Loucy (cell line): ENCODE data around the gene ASPDH.
A peak's percentile ranks its signal among the peaks of the same experiment; 100 is the strongest.

ENCODE experiments used
- H2AFZ ChIP-seq: fragments of 200-600 bp; sonication (generic); 2 replicates; pipeline ENCODE4 v1.6.0; 2016; ENCODE audit warnings: antibody characterized with exemption, mild to moderate bottlenecking, low read length, moderate library complexity
- H3F3A ChIP-seq: fragments of 200-600 bp; 2 replicates; pipeline ENCODE4 v1.6.0; 2016; ENCODE audit warnings: antibody characterized with exemption, low read depth, mild to moderate bottlenecking
- H3K27me3 ChIP-seq: fragments of 200-600 bp; sonication (generic); 2 replicates; pipeline ENCODE4 v1.6.1; 2014; ENCODE audit warnings: low read length, mild to moderate bottlenecking; ENCODE audit not compliant: insufficient read depth, poor library complexity, severe bottlenecking
- H3K36me3 ChIP-seq: fragments of 200-600 bp; sonication (generic); 2 replicates; pipeline ENCODE4 v1.6.1; 2016; ENCODE audit warnings: low read length; ENCODE audit not compliant: insufficient read depth
- H3K4me1 ChIP-seq: fragments of 200-600 bp; sonication (generic); 2 replicates; pipeline ENCODE4 v1.5.1; 2014; ENCODE audit warnings: low read length, mild to moderate bottlenecking; ENCODE audit not compliant: insufficient read depth, poor library complexity, severe bottlenecking
- H3K4me2 ChIP-seq: fragments of 200-600 bp; sonication (generic); 2 replicates; pipeline ENCODE4 v1.6.0; 2014; ENCODE audit warnings: antibody characterized with exemption, low read length, low read depth, mild to moderate bottlenecking; ENCODE audit not compliant: poor library complexity, severe bottlenecking
- H3K4me3 ChIP-seq: fragments of 200-600 bp; sonication (generic); 2 replicates; pipeline ENCODE4 v1.5.1; 2014; ENCODE audit warnings: low read length, mild to moderate bottlenecking, mixed read lengths; ENCODE audit not compliant: poor library complexity, severe bottlenecking
- H3K79me2 ChIP-seq: fragments of 200-600 bp; sonication (generic); 2 replicates; pipeline ENCODE4 v1.6.1; 2014; ENCODE audit warnings: low read length; ENCODE audit not compliant: insufficient read depth
- H3K9ac ChIP-seq: fragments of 200-600 bp; sonication (generic); 2 replicates; pipeline ENCODE4 v1.6.0; 2014; ENCODE audit warnings: mild to moderate bottlenecking, low read depth, low read length, moderate library complexity; ENCODE audit not compliant: poor library complexity, severe bottlenecking
- H3K9me2 ChIP-seq: fragments of 200-600 bp; sonication (generic); replicated peaks from 2 replicates; pipeline ENCODE4 v1.6.1; 2016; ENCODE audit warnings: low read depth, low read length, mixed read lengths
- H3K9me3 ChIP-seq: fragments of 200-600 bp; sonication (generic); 2 replicates; pipeline ENCODE4 v1.6.1; 2014; ENCODE audit warnings: mild to moderate bottlenecking, antibody characterized with exemption, low read length, low read depth; ENCODE audit not compliant: insufficient read depth
- H4K20me1 ChIP-seq: fragments of 200-600 bp; sonication (generic); 2 replicates; pipeline ENCODE4 v1.6.0; 2014; ENCODE audit warnings: antibody characterized with exemption, low read length, mild to moderate bottlenecking; ENCODE audit not compliant: insufficient read depth, poor library complexity, severe bottlenecking
- EZH2phosphoT487 ChIP-seq: fragments of 200-600 bp; IDR thresholded peaks from 2 replicates; pipeline ENCODE4 v1.6.1; 2018; ENCODE audit warnings: antibody characterized with exemption, mild to moderate bottlenecking, moderate library complexity, borderline replicate concordance
- TF ChIP-seq, protein P1 (sequence below): fragments of 200-600 bp; sonication (generic); conservative IDR thresholded peaks from 2 replicates; pipeline ENCODE4 v1.5.1; 2014; ENCODE audit warnings: mild to moderate bottlenecking, antibody characterized with exemption, low read length

Gene ASPDH

DNA sequence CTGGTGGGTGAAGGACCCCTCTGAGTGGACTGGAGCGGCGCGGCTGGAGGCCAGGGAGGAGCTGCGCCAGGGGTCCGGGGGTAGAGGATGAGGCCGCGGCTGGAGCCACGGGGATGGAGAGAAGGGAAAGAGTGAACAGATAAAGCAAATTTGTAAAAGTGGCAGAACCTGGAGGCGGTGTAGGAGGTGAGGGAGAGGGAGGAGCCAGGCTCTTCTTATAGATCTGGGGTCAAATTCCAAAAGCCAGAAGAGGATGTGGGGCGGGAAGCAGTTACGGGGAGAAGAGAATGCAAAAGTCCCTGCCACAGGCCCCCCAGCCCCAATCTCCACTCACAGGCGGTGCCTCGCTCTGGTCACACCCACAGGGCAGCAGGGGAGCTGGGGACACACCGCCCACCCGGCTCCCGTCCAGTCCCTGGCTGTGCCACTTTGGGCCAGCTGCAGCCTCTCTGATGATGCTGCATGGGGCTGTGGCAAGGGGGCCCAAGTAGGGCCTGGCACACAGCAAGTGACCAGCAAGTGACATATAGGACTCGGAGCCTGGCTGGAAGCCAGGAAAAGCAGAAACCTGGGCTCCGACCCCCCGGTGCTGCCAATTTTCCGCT, 43.4 kb upstream of the ASPDH start:
- H4K20me1 ChIP-seq: no peaks in the 10 kb centered on the region
- no peaks in the 10 kb centered on the region for H3K79me2 ChIP-seq
- peak overlapping the region; percentile 87 for H3K4me2 ChIP-seq
- H2AFZ ChIP-seq: peak overlapping the region; percentile 100
- no peak for TF ChIP-seq EZH2phosphoT487
- TF ChIP-seq, protein P1, sequence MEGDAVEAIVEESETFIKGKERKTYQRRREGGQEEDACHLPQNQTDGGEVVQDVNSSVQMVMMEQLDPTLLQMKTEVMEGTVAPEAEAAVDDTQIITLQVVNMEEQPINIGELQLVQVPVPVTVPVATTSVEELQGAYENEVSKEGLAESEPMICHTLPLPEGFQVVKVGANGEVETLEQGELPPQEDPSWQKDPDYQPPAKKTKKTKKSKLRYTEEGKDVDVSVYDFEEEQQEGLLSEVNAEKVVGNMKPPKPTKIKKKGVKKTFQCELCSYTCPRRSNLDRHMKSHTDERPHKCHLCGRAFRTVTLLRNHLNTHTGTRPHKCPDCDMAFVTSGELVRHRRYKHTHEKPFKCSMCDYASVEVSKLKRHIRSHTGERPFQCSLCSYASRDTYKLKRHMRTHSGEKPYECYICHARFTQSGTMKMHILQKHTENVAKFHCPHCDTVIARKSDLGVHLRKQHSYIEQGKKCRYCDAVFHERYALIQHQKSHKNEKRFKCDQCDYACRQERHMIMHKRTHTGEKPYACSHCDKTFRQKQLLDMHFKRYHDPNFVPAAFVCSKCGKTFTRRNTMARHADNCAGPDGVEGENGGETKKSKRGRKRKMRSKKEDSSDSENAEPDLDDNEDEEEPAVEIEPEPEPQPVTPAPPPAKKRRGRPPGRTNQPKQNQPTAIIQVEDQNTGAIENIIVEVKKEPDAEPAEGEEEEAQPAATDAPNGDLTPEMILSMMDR: no peak
- peak overlapping the region; percentile 84 for H3K4me3 ChIP-seq
- H3K4me1 ChIP-seq: peaks cover 13% of the 10 kb centered on the region
- no peaks in the 10 kb centered on the region for H3K9me2 ChIP-seq
- no peaks in the 10 kb centered on the region for H3K36me3 ChIP-seq
- H3K9ac ChIP-seq: peak overlapping the region; percentile 73
- no peaks in the 10 kb centered on the region for H3K27me3 ChIP-seq
- H3F3A ChIP-seq: no peaks in the 10 kb centered on the region
- no peaks in the 10 kb centered on the region for H3K9me3 ChIP-seq

DNA sequence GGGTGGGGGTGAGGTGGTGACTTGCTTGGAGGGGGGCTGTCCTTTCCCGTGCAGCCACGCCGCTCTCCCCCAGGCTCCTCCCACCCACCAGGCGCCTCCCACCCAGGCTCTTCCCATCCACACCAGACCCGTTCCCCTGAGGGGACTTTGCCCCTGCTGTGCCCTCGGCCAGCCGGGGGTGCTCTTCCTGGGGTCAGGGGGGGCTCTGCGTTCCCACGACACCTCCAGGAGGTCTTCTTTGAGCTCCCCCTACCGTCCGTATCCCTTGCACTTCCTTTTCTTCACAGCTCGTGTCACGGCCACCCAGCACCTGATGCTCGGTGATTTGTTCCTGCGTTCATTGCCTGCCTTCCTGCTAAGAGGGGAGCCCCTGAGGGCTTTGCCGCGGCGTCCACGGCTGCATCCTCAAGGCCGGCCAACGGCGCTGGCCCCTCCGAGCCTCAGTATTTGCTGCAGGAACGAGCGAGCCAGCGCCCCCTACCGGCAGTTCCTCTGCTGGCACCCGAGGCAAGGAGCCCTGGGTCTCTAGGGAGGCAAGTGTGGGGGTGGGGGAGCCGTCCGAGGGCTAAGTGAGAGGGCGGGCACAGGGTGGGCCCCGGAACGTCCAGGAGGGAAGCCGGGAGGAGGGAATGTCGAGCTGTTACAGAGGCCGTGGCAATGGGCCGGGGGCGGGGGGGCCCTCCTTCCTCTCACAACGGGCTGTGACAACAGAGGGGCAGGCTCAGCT, 42.7 kb upstream of the ASPDH start:
- no peaks in the 10 kb centered on the region for H3K36me3 ChIP-seq
- H3K9me3 ChIP-seq: no peaks in the 10 kb centered on the region
- H3K4me2 ChIP-seq: peak overlapping the region; percentile 87
- H2AFZ ChIP-seq: peak overlapping the region; percentile 100
- no peaks in the 10 kb centered on the region for H3K79me2 ChIP-seq
- H3K4me1 ChIP-seq: peaks cover 13% of the 10 kb centered on the region
- no peaks in the 10 kb centered on the region for H3K27me3 ChIP-seq
- no peak for TF ChIP-seq EZH2phosphoT487
- TF ChIP-seq, protein P1: peak; percentile 100
- H3K4me3 ChIP-seq: peak overlapping the region; percentile 84
- no peaks in the 10 kb centered on the region for H3F3A ChIP-seq
- H3K9me2 ChIP-seq: no peaks in the 10 kb centered on the region
- H3K9ac ChIP-seq: peak overlapping the region; percentile 73
- no peaks in the 10 kb centered on the region for H4K20me1 ChIP-seq

DNA sequence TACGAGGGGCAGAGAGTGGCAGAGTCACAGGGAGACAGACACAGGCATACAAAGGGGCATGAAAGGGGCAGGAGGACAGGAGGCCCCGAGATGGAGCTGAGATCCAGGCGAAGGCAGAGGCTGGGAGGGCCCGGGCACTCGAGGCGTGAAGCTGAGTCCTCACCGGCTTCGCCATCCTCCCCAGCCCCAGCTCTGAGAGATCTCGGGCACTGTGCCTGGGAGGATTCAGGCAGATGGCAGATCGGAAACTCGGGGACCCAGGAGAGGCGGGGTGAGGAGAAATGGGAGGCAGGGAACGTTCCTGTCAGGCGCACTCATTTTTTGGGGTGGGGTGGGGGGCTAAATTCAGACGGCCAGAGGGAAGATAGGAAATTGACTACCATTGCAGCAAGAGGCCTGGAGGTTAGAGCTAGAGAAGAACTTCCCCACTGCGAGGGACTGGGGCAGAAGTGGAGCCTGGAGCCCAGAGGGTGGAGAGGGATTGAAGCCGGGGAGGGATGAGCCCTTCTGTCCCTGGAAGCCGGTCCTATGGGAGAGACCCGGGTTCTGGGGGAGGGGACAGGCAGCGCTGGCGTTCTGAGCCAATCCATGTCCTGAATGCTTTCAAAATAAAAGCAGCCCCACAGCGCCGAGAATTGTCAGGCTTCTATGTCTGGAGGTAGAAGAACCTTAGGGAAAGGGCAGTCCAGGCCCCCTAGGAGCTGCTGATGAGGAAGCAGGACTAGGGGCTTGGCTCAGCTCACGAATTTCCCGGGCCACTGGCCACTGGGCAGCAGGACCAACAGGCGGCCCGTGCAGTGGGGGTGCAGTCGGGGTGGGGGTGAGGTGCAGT, 42.0 kb upstream of the ASPDH start:
- Histone ChIP-seq H3K9me2 (no peaks in the 10 kb centered on the region), H3K27me3 (no peaks in the 10 kb centered on the region), H2AFZ (peak overlapping the region; percentile 100), H3F3A (no peaks in the 10 kb centered on the region), H3K4me1 (peaks cover 13% of the 10 kb centered on the region), H3K36me3 (no peaks in the 10 kb centered on the region), H3K9me3 (no peaks in the 10 kb centered on the region), H3K9ac (peak overlapping the region; percentile 73), H3K4me3 (peak overlapping the region; percentile 84), H3K4me2 (peak overlapping the region; percentile 87), H3K79me2 (no peaks in the 10 kb centered on the region), H4K20me1 (no peaks in the 10 kb centered on the region)
- TF ChIP-seq EZH2phosphoT487: no peak
- TF ChIP-seq, protein P1: no peak
